ENCODE data around the gene COX19. TPM values are rescaled to one million over a fixed set of nuclear protein-coding genes. Genes with fewer than 3 reads are reported as not detected.
"Not testable (repeated sequence)": the region's sequence is repeated elsewhere in the genome, so short reads cannot be mapped to it uniquely, and the experiment has no call there.

Gene COX19
- total RNA-seq, 1 experiment from 2014 or later = 14.4 TPM

GRCh38 chr7:962401-963081, 12.8 kb downstream of the COX19 start:
- Histone ChIP-seq H3K27ac (ENCODE audit: low read length) (no peak overlapping the region), H3K27me3 (ENCODE audit: control insufficient read depth, insufficient read depth, low read length) (no peaks in the 10 kb centered on the region), H3K9me3 (ENCODE audit: control insufficient read depth, insufficient read depth, low read depth, low read length) (no peaks in the 10 kb centered on the region), H3K36me3 (ENCODE audit: control insufficient read depth, insufficient read depth, low read length) (no peaks in the 10 kb centered on the region), H3K4me3 (ENCODE audit: low read depth in 2 of 2, low read length in 2 of 2) (no peak overlapping the region), H3K4me1 (ENCODE audit: control insufficient read depth, insufficient read depth, low read length) (peaks cover 17% of the 10 kb centered on the region)
- in situ Hi-C loops (cut with HindIII; ENCODE audit: low pct_unique_long_range_greater_than_20kb, low sequenced_read_pairs) (loop anchor here (25.0 kb wide), 1 partner anchor 175 kb away; a partner anchor contains a TSS), intact Hi-C loops (cut with micrococcal nuclease; ENCODE audit: unreplicated experiment) (no loop called here)
- ATAC-seq = no peak
- BruUV-seq (replicated peaks) = no TSS peak
- no peak for DNase-seq (ENCODE audit: low read depth, low spot score)
- ChIA-PET CTCF (no interaction called here), POLR2A (no interaction called here)
- TF ChIP-seq POLR2AphosphoS5 (IDR thresholded peaks at IDR 0.05; ENCODE audit: low read depth, low read length) (no peak), TCF7L2 (IDR thresholded peaks at IDR 0.05; ENCODE audit: low read depth, low read length) (no peak), REST (IDR thresholded peaks at IDR 0.05; ENCODE audit: insufficient read depth in 1 of 2, low read depth in 2 of 2, low read length in 1 of 2) (no peak)

GRCh38 chr7:961546-962400, 13.6 kb downstream of the COX19 start:
- H3K9me3 ChIP-seq (ENCODE audit: control insufficient read depth, insufficient read depth, low read depth, low read length) = no peaks in the 10 kb centered on the region
- DNase-seq (ENCODE audit: low read depth, low spot score) (no peak), ATAC-seq (no peak)
- in situ Hi-C loops (cut with HindIII; ENCODE audit: low pct_unique_long_range_greater_than_20kb, low sequenced_read_pairs) (loop anchor here (25.0 kb wide), 1 partner anchor 176 kb away; a partner anchor contains a TSS), intact Hi-C loops (cut with micrococcal nuclease; ENCODE audit: unreplicated experiment) (no loop called here)
- ChIA-PET CTCF (no interaction called here), POLR2A (no interaction called here)
- H3K36me3 ChIP-seq (ENCODE audit: control insufficient read depth, insufficient read depth, low read length) = no peaks in the 10 kb centered on the region
- H3K4me3 ChIP-seq (ENCODE audit: low read depth in 2 of 2, low read length in 2 of 2) = no peak overlapping the region
- TF ChIP-seq REST (IDR thresholded peaks at IDR 0.05; ENCODE audit: insufficient read depth in 1 of 2, low read depth in 2 of 2, low read length in 1 of 2) (no peak), CTCF (IDR thresholded peaks at IDR 0.05) (no peak), POLR2AphosphoS5 (IDR thresholded peaks at IDR 0.05; ENCODE audit: low read depth, low read length) (no peak), TCF7L2 (IDR thresholded peaks at IDR 0.05; ENCODE audit: low read depth, low read length) (no peak), SIN3A (IDR thresholded peaks at IDR 0.05; ENCODE audit: borderline replicate concordance, insufficient read depth, low read depth, low read length) (no peak)
- H3K27me3 ChIP-seq (ENCODE audit: control insufficient read depth, insufficient read depth, low read length) = no peaks in the 10 kb centered on the region
- peaks cover 14% of the 10 kb centered on the region for H3K4me1 ChIP-seq (ENCODE audit: control insufficient read depth, insufficient read depth, low read length)
- H3K27ac ChIP-seq (ENCODE audit: low read length) = no peak overlapping the region
- BruUV-seq (replicated peaks) = no TSS peak

GRCh38 chr7:960972-961371, 14.4 kb downstream of the COX19 start:
- CTCF ChIA-PET; H3K9me3 ChIP-seq (ENCODE audit: control insufficient read depth, insufficient read depth, low read depth, low read length); H3K27ac ChIP-seq (ENCODE audit: low read length); H3K27me3 ChIP-seq (ENCODE audit: control insufficient read depth, insufficient read depth, low read length); BruUV-seq (replicated peaks); DNase-seq (ENCODE audit: low read depth, low spot score); H3K4me3 ChIP-seq (ENCODE audit: low read depth in 2 of 2, low read length in 2 of 2); ATAC-seq; POLR2A ChIA-PET; H3K4me1 ChIP-seq (ENCODE audit: control insufficient read depth, insufficient read depth, low read length); H3K36me3 ChIP-seq (ENCODE audit: control insufficient read depth, insufficient read depth, low read length); intact Hi-C loops (cut with micrococcal nuclease; ENCODE audit: unreplicated experiment): not testable (repeated sequence)
- in situ Hi-C loops (cut with HindIII; ENCODE audit: low pct_unique_long_range_greater_than_20kb, low sequenced_read_pairs) = loop anchor here (25.0 kb wide), 1 partner anchor 176 kb away; a partner anchor contains a TSS

All from Panc1 (cell line).